ENCODE data around the gene AGPAT3.

- no peak for TF ChIP-seq CTCF (conservative IDR thresholded peaks at IDR 0.05 in 1 of 2, IDR thresholded peaks at IDR 0.05 in 1 of 2; ENCODE audit: low read depth in 1 of 2, low read length in 2 of 2)
- TF ChIP-seq EZH2 (IDR thresholded peaks at IDR 0.05; ENCODE audit: low read length, missing control alignments), result no peak
Observed at GRCh38 chr21:43988506-43989230, 123.6 kb downstream of the AGPAT3 start.
